K562 (cell line): ENCODE measurements around the gene TMEM86A.

Source experiments
- CTCF ChIP-seq, 3 experiments: IDR thresholded peaks in 2 of 3; conservative IDR thresholded peaks in 1 of 3; 2 replicates each; pipeline ENCODE4 v1.5.1; 2011 to 2012; ENCODE audit warnings: low read length in 3 of 3, mild to moderate bottlenecking in 3 of 3, control low read depth in 2 of 3, improper control_type of control experiment in 1 of 3, inconsistent platforms in 1 of 3, low read depth in 1 of 3, mixed read lengths in 1 of 3, moderate library complexity in 1 of 3; ENCODE audit not compliant: insufficient read depth in 2 of 3
- JUNB ChIP-seq: fragments of 450-650 bp; formaldehyde crosslinking; conservative IDR thresholded peaks from 2 replicates; pipeline ENCODE4 v1.4.0; 2020; ENCODE audit warnings: mild to moderate bottlenecking
- RCOR1 ChIP-seq, 2 experiments: IDR thresholded peaks; 2 replicates each; pipeline ENCODE4 v1.6.1; 2012; ENCODE audit warnings: low read depth in 2 of 2, low read length in 2 of 2, borderline replicate concordance in 1 of 2, improper control_type of control experiment in 1 of 2

GRCh38 chr11:18754308-18754707 is 55.7 kb downstream of the TMEM86A start:
- TF ChIP-seq JUNB (CRISPR knock-in tag): no peak
- no peak for TF ChIP-seq CTCF (IDR thresholded peaks at IDR 0.05 in 2 of 3, conservative IDR thresholded peaks at IDR 0.05 in 1 of 3; ENCODE audit: insufficient read depth in 2 of 3, low read depth in 1 of 3, low read length in 3 of 3)
- no peak for TF ChIP-seq RCOR1 (IDR thresholded peaks at IDR 0.05; ENCODE audit: borderline replicate concordance in 1 of 2, low read depth in 2 of 2, low read length in 2 of 2)
